H9 (cell line): Measurements from ENCODE around the gene NAPEPLD. TPM values are rescaled to one million over a fixed set of nuclear protein-coding genes. Genes with fewer than 3 reads are reported as not detected.

ENCODE experiments used
- DNase-seq: peaks from one replicate; pipeline ENCODE4 v3.0.0-alpha.2; 2017
- H2AFZ ChIP-seq: one replicate; pipeline ENCODE4 v1.6.1; 2013; ENCODE audit warnings: mild to moderate bottlenecking, low read length, control low read depth, moderate library complexity
- H2AK5ac ChIP-seq: 2 replicates; pipeline ENCODE4 v1.6.1; 2013; ENCODE audit warnings: low read length, control low read depth, mixed read lengths; ENCODE audit not compliant: insufficient read length
- H2BK120ac ChIP-seq: one replicate; pipeline ENCODE4 v1.6.1; 2013; ENCODE audit warnings: low read depth, mild to moderate bottlenecking, low read length, control low read depth, inconsistent platforms; ENCODE audit not compliant: poor library complexity, severe bottlenecking
- H2BK12ac ChIP-seq: 2 replicates; pipeline ENCODE4 v1.6.1; 2013; ENCODE audit warnings: low read length, control low read depth, mixed read lengths, low read depth; ENCODE audit not compliant: insufficient read length
- H2BK15ac ChIP-seq: 2 replicates; pipeline ENCODE4 v1.6.1; 2013; ENCODE audit warnings: low read depth, low read length, control low read depth
- H2BK20ac ChIP-seq: one replicate; pipeline ENCODE4 v1.6.1; 2013; ENCODE audit warnings: low read depth, mild to moderate bottlenecking, low read length, control low read depth, inconsistent platforms; ENCODE audit not compliant: poor library complexity, severe bottlenecking
- H2BK5ac ChIP-seq: 2 replicates; pipeline ENCODE4 v1.6.1; 2013; ENCODE audit warnings: low read length, control low read depth, mixed read lengths; ENCODE audit not compliant: insufficient read length
- H3K14ac ChIP-seq: 2 replicates; pipeline ENCODE4 v1.6.1; 2013; ENCODE audit warnings: low read length, control low read depth; ENCODE audit not compliant: insufficient read depth
- H3K18ac ChIP-seq: 2 replicates; pipeline ENCODE4 v1.6.1; 2013; ENCODE audit warnings: low read depth, mild to moderate bottlenecking, mixed read lengths, low read length, control low read depth; ENCODE audit not compliant: insufficient read length
- H3K23ac ChIP-seq: 2 replicates; pipeline ENCODE4 v1.6.1; 2013; ENCODE audit warnings: low read length, control low read depth, mixed read lengths, low read depth; ENCODE audit not compliant: insufficient read length
- H3K23me2 ChIP-seq: 2 replicates; pipeline ENCODE4 v1.6.1; 2013; ENCODE audit warnings: low read depth, mild to moderate bottlenecking, mixed read lengths, low read length, control low read depth; ENCODE audit not compliant: insufficient read length, poor library complexity, severe bottlenecking
- H3K27ac ChIP-seq: 2 replicates; pipeline ENCODE4 v1.5.1; 2013; ENCODE audit warnings: low read length, control low read depth, mixed read lengths, low read depth; ENCODE audit not compliant: insufficient read length
- H3K27me3 ChIP-seq: 2 replicates; pipeline ENCODE4 v1.6.1; 2013; ENCODE audit warnings: low read length, control low read depth, inconsistent platforms; ENCODE audit not compliant: insufficient read depth
- H3K4ac ChIP-seq: 2 replicates; pipeline ENCODE4 v1.6.1; 2013; ENCODE audit warnings: low read depth, mild to moderate bottlenecking, control low read depth, inconsistent platforms, low read length, moderate library complexity
- H3K4me1 ChIP-seq: 2 replicates; pipeline ENCODE4 v1.6.1; 2013; ENCODE audit warnings: low read length, control low read depth, inconsistent platforms; ENCODE audit not compliant: insufficient read depth
- H3K4me2 ChIP-seq: 2 replicates; pipeline ENCODE4 v1.6.1; 2013; ENCODE audit warnings: low read length, control low read depth, mixed read lengths; ENCODE audit not compliant: insufficient read length, insufficient read depth
- H3K56ac ChIP-seq: 2 replicates; pipeline ENCODE4 v1.6.1; 2013; ENCODE audit warnings: low read depth, mild to moderate bottlenecking, mixed read lengths, low read length, control low read depth; ENCODE audit not compliant: insufficient read length
- H3K79me1 ChIP-seq: 2 replicates; pipeline ENCODE4 v1.6.1; 2013; ENCODE audit warnings: low read depth, mild to moderate bottlenecking, moderate library complexity, low read length, control low read depth, inconsistent platforms; ENCODE audit not compliant: insufficient read depth, poor library complexity, severe bottlenecking
- H3K79me2 ChIP-seq: 2 replicates; pipeline ENCODE4 v1.6.1; 2013; ENCODE audit warnings: low read length, control low read depth, inconsistent platforms; ENCODE audit not compliant: insufficient read depth
- H3K9ac ChIP-seq: 2 replicates; pipeline ENCODE4 v1.6.1; 2013; ENCODE audit warnings: low read length, control low read depth, mixed read lengths; ENCODE audit not compliant: insufficient read length; ENCODE audit errors: extremely low read depth
- H3K9me3 ChIP-seq: one replicate; pipeline ENCODE4 v1.6.1; 2013; ENCODE audit warnings: low read depth, low read length, inconsistent platforms; ENCODE audit not compliant: control insufficient read depth
- H3T11ph ChIP-seq: one replicate; pipeline ENCODE4 v1.6.1; 2013; ENCODE audit warnings: mild to moderate bottlenecking, low read length, control low read depth, inconsistent platforms
- H4K20me1 ChIP-seq: one replicate; pipeline ENCODE4 v1.6.1; 2013; ENCODE audit not compliant: control insufficient read depth, insufficient read length, insufficient read depth
- H4K5ac ChIP-seq: 2 replicates; pipeline ENCODE4 v1.6.1; 2013; ENCODE audit warnings: low read depth, mild to moderate bottlenecking, mixed read lengths, low read length, control low read depth; ENCODE audit not compliant: insufficient read length
- H4K8ac ChIP-seq: replicated peaks from 2 replicates; pipeline ENCODE4 v1.6.1; 2013; ENCODE audit warnings: low read length, control low read depth, mixed read lengths, low read depth; ENCODE audit not compliant: insufficient read length
- H4K91ac ChIP-seq: 2 replicates; pipeline ENCODE4 v1.6.1; 2013; ENCODE audit warnings: low read depth, mild to moderate bottlenecking, moderate library complexity, mixed read lengths, low read length, control low read depth; ENCODE audit not compliant: insufficient read length
- H3K27ac Mint-ChIP-seq, 3 experiments: 2 replicates in 2 of 3; 3 replicates in 1 of 3; pipeline ENCODE4 v1.8.0; 2020 to 2021; ENCODE audit warnings: mixed read lengths in 3 of 3, mild to moderate bottlenecking in 1 of 3, moderate library complexity in 1 of 3
- H3K27me3 Mint-ChIP-seq: 2 replicates; pipeline ENCODE4 v1.8.0; 2021; ENCODE audit warnings: low read depth, mild to moderate bottlenecking, moderate library complexity, mixed read lengths
- H3K36me3 Mint-ChIP-seq, 3 experiments: 2 replicates in 2 of 3; 3 replicates in 1 of 3; pipeline ENCODE4 v1.8.0; 2020 to 2021; ENCODE audit warnings: low read depth in 3 of 3, mixed read lengths in 3 of 3; ENCODE audit not compliant: insufficient read depth in 1 of 3
- H3K4me1 Mint-ChIP-seq, 2 experiments: 2 replicates each; pipeline ENCODE4 v1.8.0; 2020; ENCODE audit warnings: mixed read lengths in 2 of 2
- H3K4me3 Mint-ChIP-seq, 2 experiments: 2 replicates in 1 of 2; 3 replicates in 1 of 2; pipeline ENCODE4 v1.8.0; 2020 to 2021; ENCODE audit warnings: mild to moderate bottlenecking in 2 of 2, mixed read lengths in 2 of 2, moderate library complexity in 1 of 2
- H3K9me3 Mint-ChIP-seq, 2 experiments: 2 replicates in 1 of 2; 3 replicates in 1 of 2; pipeline ENCODE4 v1.8.0; 2020; ENCODE audit warnings: mild to moderate bottlenecking in 2 of 2, mixed read lengths in 2 of 2, moderate library complexity in 1 of 2
- CTCF ChIP-seq: fragments of 200-600 bp; sonication (generic); conservative IDR thresholded peaks from 3 replicates; pipeline ENCODE4 v1.8.0; 2021; ENCODE audit warnings: antibody characterized with exemption, mild to moderate bottlenecking
- WGBS: extraction: QIAGEN DNeasy Blood & Tissue Kit; methylation state at CpG from one replicate; pipeline ENCODE4 v1.1.7; 2013; ENCODE audit warnings: missing lambda C conversion rate, low lambda C conversion rate, mixed read lengths; ENCODE audit not compliant: insufficient read length; ENCODE audit errors: extremely low coverage; 5-methylcytosine and 5-hydroxymethylcytosine counted together
- total RNA-seq: library from RNA; stranded (reverse); gene quantifications from 2 replicates; pipeline ENCODE4 v1.2.1, GENCODE V29; 2021

NAPEPLD gene
- total RNA-seq, 1 experiment from 2014 or later = 9.3 TPM

- H4K91ac ChIP-seq = no peak overlapping the region
- no peaks in the 10 kb centered on the region for H3K79me2 ChIP-seq
- H3K4me1 Mint-ChIP-seq = peaks cover 9 to 10% of the 10 kb centered on the region in 2 experiments
- no peak overlapping the region for H3K14ac ChIP-seq
- no peak for DNase-seq
- H3K27me3 ChIP-seq = no peaks in the 10 kb centered on the region
- H3K4me2 ChIP-seq = no peak overlapping the region
- peaks cover 6 to 17% (median 15%) of the 10 kb centered on the region in 3 experiments for H3K36me3 Mint-ChIP-seq
- no peak overlapping the region for H3K4ac ChIP-seq
- no peak overlapping the region for H2AFZ ChIP-seq
- H3K4me1 ChIP-seq = no peaks in the 10 kb centered on the region
- no peak overlapping the region for H2BK5ac ChIP-seq
- H3K27ac ChIP-seq = no peak overlapping the region
- TF ChIP-seq CTCF = no peak
- H3K23ac ChIP-seq = no peak overlapping the region
- H4K5ac ChIP-seq = no peak overlapping the region
- no peak overlapping the region for H3K18ac ChIP-seq
- H2BK120ac ChIP-seq = no peak overlapping the region
- H3K9ac ChIP-seq = no peak overlapping the region
- H2BK15ac ChIP-seq = no peak overlapping the region
- no peaks in the 10 kb centered on the region for H3K79me1 ChIP-seq
- no peak overlapping the region for H3K4me3 Mint-ChIP-seq
- H3K9me3 ChIP-seq = no peaks in the 10 kb centered on the region
- no peak overlapping the region for H2BK12ac ChIP-seq
- no peak overlapping the region for H2AK5ac ChIP-seq
- H4K8ac ChIP-seq = no peak overlapping the region
- H3K27me3 Mint-ChIP-seq = no peaks in the 10 kb centered on the region
- H3K23me2 ChIP-seq = peaks cover 1% of the 10 kb centered on the region
- H2BK20ac ChIP-seq = no peak overlapping the region
- H3K9me3 Mint-ChIP-seq = peaks cover 15 to 18% of the 10 kb centered on the region in 2 experiments; a peak in 3 of 5 replicates
- WGBS = no CpG with 5 or more reads among the region's 23 CpGs
- no peaks in the 10 kb centered on the region for H4K20me1 ChIP-seq
- no peak overlapping the region for H3K56ac ChIP-seq
- no peak overlapping the region for H3T11ph ChIP-seq
- H3K27ac Mint-ChIP-seq = no peak overlapping the region
Measured at GRCh38 chr7:103068414-103069403, 80.2 kb downstream of the NAPEPLD start.
